ENCODE results near the gene NUPR1.
"Not testable (repeated sequence)": the region's sequence is repeated elsewhere in the genome, so short reads cannot be mapped to it uniquely, and the experiment has no call there.

The NUPR1 gene

GRCh38 chr16:28538733-28539596 is at the start of gene NUPR1:
TSS of gene NUPR1 (minus strand) at chr16:28538974. CDS start at chr16:28538907, 67 bp downstream.
- DNase-seq = no peak

GRCh38 chr16:28587386-28587785 is 48.6 kb upstream of the NUPR1 start:
- DNase-seq = no peak

- DNase-seq = no peak
Measured at GRCh38 chr16:28586466-28586865, 47.7 kb upstream of the NUPR1 start.

- no peak for DNase-seq
Measured at GRCh38 chr16:28585674-28586073, 46.9 kb upstream of the NUPR1 start.

GRCh38 chr16:28580726-28581315 is 42.0 kb upstream of the NUPR1 start:
- DNase-seq = no peak

- no peak for DNase-seq
Measured at GRCh38 chr16:28575446-28576109, 36.8 kb upstream of the NUPR1 start.

- no peak for DNase-seq
Measured at GRCh38 chr16:28574925-28575324, 36.2 kb upstream of the NUPR1 start.

- DNase-seq = no peak
Measured at GRCh38 chr16:28573738-28574718, 35.3 kb upstream of the NUPR1 start.

GRCh38 chr16:28572696-28573510 is 34.1 kb upstream of the NUPR1 start:
- no peak for DNase-seq

- no peak for DNase-seq
Measured at GRCh38 chr16:28569968-28570752, 31.4 kb upstream of the NUPR1 start.

- DNase-seq = no peak
Measured at GRCh38 chr16:28569021-28569420, 30.2 kb upstream of the NUPR1 start.

GRCh38 chr16:28567292-28567691 is 28.5 kb upstream of the NUPR1 start:
- DNase-seq = no peak

GRCh38 chr16:28566233-28566925 is 27.6 kb upstream of the NUPR1 start:
- not testable (repeated sequence) for DNase-seq

- no peak for DNase-seq
Measured at GRCh38 chr16:28563218-28563617, 24.4 kb upstream of the NUPR1 start.

GRCh38 chr16:28562199-28562598 is 23.4 kb upstream of the NUPR1 start:
- DNase-seq = no peak

GRCh38 chr16:28561557-28562187 is 22.9 kb upstream of the NUPR1 start:
- no peak for DNase-seq

GRCh38 chr16:28558456-28558855 is 19.7 kb upstream of the NUPR1 start:
- DNase-seq = no peak

GRCh38 chr16:28556914-28557320 is 18.1 kb upstream of the NUPR1 start:
- no peak for DNase-seq

GRCh38 chr16:28555561-28555960 is 16.8 kb upstream of the NUPR1 start:
- DNase-seq = no peak

Data from NCI-H1436 treated with DMSO at 0.1 percent for 48 hours (cell line).